Raji (cell line): Measurements from ENCODE around the gene MBOAT2.

ENCODE experiments used
- POLR2A ChIP-seq: IDR thresholded peaks from 2 replicates; pipeline ENCODE4 v1.6.1; 2011; ENCODE audit warnings: low read depth, low read length, control low read depth; ENCODE audit not compliant: insufficient read depth

MBOAT2 gene

DNA sequence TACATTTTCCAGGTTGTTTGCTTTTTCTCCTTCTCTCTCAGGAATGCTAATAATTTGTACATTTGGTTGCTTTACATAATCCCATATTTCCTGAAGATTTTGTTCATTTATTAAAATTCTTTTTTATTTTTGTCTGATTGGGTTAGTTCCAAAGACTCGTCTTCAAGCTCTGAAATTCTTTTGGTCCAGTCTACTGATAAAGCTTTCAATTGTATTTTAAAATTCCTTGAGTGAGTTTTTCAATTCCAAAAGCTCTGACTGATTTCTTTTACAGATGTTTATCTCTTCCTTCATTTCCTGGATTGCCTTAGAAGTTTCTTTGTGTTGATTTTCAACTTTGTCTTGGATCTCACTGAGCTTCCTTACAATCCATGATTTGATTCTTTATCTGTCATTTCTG lies 50.0 kb downstream of the MBOAT2 start:
- TF ChIP-seq POLR2A: no peak

DNA sequence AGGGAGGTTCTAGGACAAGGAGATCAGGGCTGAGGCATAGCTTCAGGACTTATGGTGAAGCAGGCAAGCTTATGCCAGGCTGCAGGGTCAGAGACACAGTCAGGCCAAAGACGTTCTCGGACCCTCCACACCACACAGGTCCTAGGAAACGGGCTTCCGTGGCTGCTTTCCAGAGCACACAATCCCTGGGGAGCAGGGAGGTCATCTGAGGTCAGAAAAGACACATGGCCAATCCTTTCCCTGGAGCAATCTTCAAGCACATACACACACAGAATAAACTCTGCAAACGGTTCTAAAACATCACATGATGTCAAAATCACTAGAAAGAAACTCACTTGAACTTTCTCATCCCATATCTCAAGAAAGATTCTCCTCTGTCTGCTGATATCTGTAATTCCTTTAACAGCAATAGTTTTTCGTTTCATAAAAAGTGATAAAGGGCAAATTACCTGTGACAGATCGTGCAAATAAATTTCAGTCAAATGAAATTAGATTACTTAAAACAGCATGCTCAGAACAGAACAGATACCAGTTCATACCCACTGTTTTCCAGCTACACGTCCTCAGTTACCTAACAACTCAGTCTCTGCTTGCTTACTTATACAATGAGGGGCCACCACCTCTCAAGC lies 63.9 kb downstream of the MBOAT2 start:
- no peak for TF ChIP-seq POLR2A

DNA sequence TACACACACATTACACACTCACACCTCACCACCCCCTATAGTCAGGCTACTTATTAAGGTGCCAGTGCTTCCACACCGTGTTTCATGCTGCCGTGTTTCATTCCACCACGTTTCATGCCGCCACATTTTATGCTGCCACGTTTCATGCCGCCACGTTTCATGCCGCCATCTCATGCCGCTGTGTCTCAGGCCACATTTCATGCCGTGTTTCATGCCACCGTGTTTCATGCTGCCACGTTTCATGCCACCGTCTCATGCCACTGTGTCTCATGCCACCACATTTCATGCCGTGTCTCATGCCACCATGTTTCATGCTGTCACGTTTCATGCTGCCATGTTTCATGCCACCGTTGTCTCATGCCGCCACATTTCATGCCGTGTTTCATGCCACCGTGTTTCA lies 65.1 kb downstream of the MBOAT2 start:
- TF ChIP-seq POLR2A: no peak

- no peak for TF ChIP-seq POLR2A
These were observed 67.5 kb downstream of the MBOAT2 start for GRCh38 chr2:8935982-8936381.

DNA sequence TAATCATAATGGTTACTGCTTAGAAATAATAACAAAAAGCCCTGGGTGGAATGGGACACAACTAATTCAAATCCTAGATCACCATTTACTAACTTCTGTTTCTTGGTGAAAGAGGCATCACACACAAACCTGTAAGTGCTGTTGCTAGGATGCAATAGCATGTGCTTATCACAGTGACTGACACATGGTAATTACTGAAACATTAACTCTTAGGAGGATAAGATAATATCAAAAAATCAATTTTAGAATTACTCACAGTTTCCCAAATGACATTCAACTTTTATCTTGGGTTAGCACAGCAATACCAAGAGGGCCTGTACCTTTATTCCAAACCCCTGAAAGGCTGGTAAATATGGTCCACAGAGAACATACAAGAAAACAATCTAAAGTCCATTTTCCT lies 69.1 kb downstream of the MBOAT2 start:
- no peak for TF ChIP-seq POLR2A

DNA sequence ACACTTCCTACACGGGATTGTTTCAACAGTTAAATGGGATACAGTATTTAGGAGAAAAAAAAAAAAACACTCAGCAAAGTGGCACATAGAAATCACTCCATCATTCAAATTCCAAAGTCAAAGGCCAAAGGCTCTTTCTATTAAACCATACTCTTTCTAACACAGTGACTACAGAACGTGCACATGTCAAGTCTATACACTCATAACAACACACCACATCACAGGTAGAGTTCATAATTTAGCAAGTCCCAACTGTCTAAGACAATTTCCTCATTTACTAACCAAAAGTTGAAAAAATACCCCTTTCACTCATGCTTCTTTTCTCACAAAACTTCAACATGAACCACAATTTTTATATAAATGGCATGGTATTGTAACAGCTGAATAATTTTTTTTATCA lies 70.8 kb downstream of the MBOAT2 start:
- TF ChIP-seq POLR2A: no peak

DNA sequence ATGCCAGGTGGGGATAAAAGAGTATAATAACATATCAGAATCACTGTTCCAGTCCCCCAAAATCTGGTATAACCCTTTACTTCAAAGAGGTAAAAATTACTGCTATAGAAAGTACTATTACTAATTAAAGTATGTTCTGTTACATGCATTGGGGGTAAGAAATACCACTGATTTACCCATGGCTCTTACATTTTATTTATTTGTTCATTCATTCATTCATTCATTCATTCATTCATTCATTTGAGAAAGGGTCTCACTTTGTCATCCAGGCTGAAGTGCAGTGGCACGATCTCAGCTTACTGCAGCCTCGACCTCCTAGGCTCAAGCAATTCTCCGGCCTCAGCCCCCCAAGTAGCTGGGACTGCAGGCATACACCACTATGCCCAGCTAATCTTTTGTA lies 74.4 kb downstream of the MBOAT2 start:
- no peak for TF ChIP-seq POLR2A

DNA sequence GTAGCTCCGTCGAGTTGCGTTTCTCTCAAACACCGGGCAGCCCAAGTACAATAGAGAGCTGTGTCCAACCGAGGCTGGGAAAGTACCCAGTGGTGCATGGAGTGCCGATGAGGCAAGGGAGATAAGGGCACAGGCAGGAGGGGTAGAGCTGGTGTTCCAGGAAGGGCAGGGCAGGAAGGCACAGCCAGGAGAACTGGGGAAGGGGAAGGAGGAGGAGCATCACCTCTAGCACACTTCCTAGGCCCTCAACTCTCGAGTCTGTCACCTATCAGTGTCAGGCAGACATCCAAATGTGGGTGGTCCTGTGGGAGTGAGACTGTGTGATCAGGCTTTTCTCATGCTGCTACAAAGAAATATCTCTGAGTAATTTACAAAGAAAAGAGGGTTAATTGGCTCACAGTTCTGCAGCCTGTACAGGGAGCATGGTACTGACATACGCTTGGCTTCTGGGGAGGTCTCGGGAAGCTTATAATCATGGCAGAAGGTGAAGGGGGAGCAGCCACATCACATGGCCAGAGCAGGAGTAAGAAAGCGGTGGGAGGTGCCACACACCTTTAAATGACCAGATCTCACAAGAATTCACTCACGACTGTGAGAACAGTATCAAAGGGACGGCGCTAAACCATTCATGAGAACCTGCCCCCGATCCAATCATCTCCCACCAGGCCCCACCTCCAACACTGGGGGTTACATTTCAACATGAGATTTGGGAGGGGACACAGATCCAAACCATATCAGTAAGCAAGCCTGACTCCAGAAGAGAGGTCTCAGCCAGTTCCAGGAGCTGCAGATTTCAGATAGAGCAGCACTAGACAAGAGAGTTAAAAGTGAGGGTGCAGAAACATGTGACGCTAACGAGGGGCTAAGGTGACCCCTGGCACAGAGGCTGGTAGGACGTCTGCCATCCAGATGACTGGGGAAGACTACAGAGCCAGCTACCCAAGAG lies 75.7 kb downstream of the MBOAT2 start:
- no peak for TF ChIP-seq POLR2A

DNA sequence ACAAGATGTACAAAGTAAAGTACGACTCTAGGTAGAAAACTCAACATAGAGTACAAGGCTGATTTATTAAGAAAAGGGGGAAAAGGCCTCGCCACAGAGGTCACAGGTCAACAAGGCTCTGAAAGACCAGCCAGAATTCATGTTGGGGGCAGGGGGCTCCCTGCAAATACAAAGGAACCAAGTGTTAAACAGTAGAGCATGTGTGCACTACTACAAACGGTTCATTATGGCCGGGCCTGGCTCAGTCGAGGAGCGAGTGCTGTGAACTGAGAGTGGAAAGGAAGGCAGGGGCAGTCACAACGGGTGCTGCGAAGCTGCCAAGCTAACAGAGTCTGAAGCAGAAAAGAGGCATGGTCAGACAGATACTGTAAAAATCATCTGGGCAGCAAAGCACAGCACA lies 77.1 kb downstream of the MBOAT2 start:
- TF ChIP-seq POLR2A: no peak

- TF ChIP-seq POLR2A: no peak
These were observed 78.1 kb downstream of the MBOAT2 start for GRCh38 chr2:8925411-8925810.

DNA sequence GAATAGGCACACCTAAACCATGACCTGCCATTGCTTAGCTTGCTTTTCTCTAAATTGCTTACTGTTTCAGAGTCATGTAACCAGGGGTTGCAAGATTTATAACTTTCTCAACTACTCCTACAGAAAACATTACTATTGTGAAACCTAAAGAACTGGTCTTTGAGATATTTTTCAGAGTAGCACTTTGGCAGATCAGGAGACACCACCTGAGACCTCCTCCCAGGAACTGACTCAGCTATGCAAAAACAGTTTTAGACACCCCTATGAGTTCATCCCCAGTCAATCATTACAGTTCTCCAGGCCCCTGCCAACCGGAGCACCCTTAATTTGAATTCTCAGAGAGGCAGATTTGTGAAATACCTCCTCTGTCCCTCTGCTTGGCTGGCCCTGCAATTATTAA lies 80.3 kb downstream of the MBOAT2 start:
- TF ChIP-seq POLR2A: no peak

- TF ChIP-seq POLR2A: no peak
These were observed 81.1 kb downstream of the MBOAT2 start for GRCh38 chr2:8922431-8922830.

DNA sequence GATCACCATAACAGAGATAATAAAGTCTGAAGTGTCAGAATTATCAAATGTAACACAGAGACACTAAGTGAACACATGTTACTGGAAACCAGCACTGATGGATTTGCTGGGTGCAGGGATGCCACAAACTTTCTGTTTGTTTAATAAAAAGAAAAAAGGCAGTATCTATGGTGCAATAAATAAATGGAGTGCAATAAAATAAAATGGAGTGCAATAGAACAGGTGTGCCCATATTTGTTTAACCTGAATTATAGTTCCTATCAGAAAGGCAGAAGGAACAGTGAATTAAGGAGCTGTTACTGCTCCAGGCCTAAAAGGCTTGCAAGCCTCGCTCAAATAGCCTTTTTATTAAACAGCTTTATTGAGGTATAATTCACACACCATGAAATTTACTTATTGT lies 85.1 kb downstream of the MBOAT2 start:
- no peak for TF ChIP-seq POLR2A

DNA sequence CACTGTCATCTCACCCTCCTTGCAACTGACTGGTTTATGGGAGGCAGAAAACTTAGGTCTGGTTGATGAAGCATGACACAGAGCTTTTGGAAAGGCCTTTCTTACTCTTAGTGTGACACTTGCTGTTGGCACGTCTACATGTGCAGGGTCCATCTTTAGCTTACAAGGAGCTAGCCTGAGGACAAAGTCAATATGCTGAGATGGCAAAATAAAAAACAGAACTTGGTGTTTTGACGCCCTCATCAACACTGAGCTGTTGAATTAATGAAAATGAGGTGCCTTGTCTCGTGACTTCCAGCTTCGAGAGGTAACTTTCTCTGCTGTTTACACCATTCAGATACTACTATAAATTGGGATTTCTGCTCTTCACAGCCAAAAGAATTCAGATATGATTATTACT lies 87.5 kb downstream of the MBOAT2 start:
- TF ChIP-seq POLR2A: no peak

GRCh38 chr2:8907764-8908288 lies 95.7 kb downstream of the MBOAT2 start:
- TF ChIP-seq POLR2A: no peak
